Neutrophil (primary cell): ENCODE data around the gene ADAMTS2.

Experiments used
- H3K27ac ChIP-seq: fragments of 200-600 bp; sonication (generic); 2 replicates; pipeline ENCODE4 v1.5.1; 2016; ENCODE audit warnings: mild to moderate bottlenecking, moderate library complexity
- H3K27me3 ChIP-seq: fragments of 200-600 bp; sonication (generic); 2 replicates; pipeline ENCODE4 v1.6.0; 2016; ENCODE audit warnings: mild to moderate bottlenecking
- H3K36me3 ChIP-seq: fragments of 200-600 bp; sonication (generic); 2 replicates; pipeline ENCODE4 v1.5.1; 2017
- H3K4me1 ChIP-seq, 2 experiments: fragments of 200-600 bp in 1 of 2; sonication (generic) in 1 of 2; 1 replicate in 1 of 2; 2 replicates in 1 of 2; pipeline versions ENCODE4 v1.5.1 to v1.6.1; 2013 to 2016; ENCODE audit warnings: low read depth in 1 of 2, low read length in 1 of 2, mild to moderate bottlenecking in 1 of 2, moderate library complexity in 1 of 2; ENCODE audit not compliant: control insufficient read depth in 1 of 2, insufficient read depth in 1 of 2
- H3K4me3 ChIP-seq, 2 experiments: fragments of 200-600 bp in 1 of 2; sonication (generic) in 1 of 2; 1 replicate in 1 of 2; 2 replicates in 1 of 2; pipeline ENCODE4 v1.5.1; 2013 to 2016; ENCODE audit warnings: low read depth in 1 of 2, low read length in 1 of 2, mild to moderate bottlenecking in 1 of 2, moderate library complexity in 1 of 2
- H3K9me3 ChIP-seq: fragments of 200-600 bp; sonication (generic); 2 replicates; pipeline ENCODE4 v1.5.1; 2016
- CTCF ChIP-seq: fragments of 200-600 bp; sonication (generic); IDR thresholded peaks from 2 replicates; pipeline ENCODE4 v1.5.1; 2016; ENCODE audit warnings: antibody characterized with exemption

Gene ADAMTS2

GRCh38 chr5:179192891-179193470, 152.3 kb downstream of the ADAMTS2 start:
- Histone ChIP-seq H3K4me3 (no peak overlapping the region), H3K4me1 (no peaks in the 10 kb centered on the region), H3K27me3 (no peaks in the 10 kb centered on the region), H3K36me3 (no peaks in the 10 kb centered on the region), H3K27ac (no peak overlapping the region), H3K9me3 (no peaks in the 10 kb centered on the region)
- no peak for TF ChIP-seq CTCF

- TF ChIP-seq CTCF = no peak
- no peak overlapping the region for H3K27ac ChIP-seq
- no peaks in the 10 kb centered on the region for H3K4me1 ChIP-seq
- H3K4me3 ChIP-seq = no peak overlapping the region
- no peaks in the 10 kb centered on the region for H3K27me3 ChIP-seq
- no peaks in the 10 kb centered on the region for H3K36me3 ChIP-seq
- H3K9me3 ChIP-seq = no peaks in the 10 kb centered on the region
These were observed 152.9 kb downstream of the ADAMTS2 start for GRCh38 chr5:179192185-179192890.

- TF ChIP-seq CTCF = no peak
- H3K36me3 ChIP-seq = no peaks in the 10 kb centered on the region
- H3K27ac ChIP-seq = no peak overlapping the region
- H3K9me3 ChIP-seq = no peaks in the 10 kb centered on the region
- H3K27me3 ChIP-seq = no peaks in the 10 kb centered on the region
- H3K4me3 ChIP-seq = no peak overlapping the region
- H3K4me1 ChIP-seq = no peaks in the 10 kb centered on the region
These were observed 153.6 kb downstream of the ADAMTS2 start for GRCh38 chr5:179191506-179192184.

- Histone ChIP-seq H3K36me3 (no peaks in the 10 kb centered on the region), H3K9me3 (no peaks in the 10 kb centered on the region), H3K27me3 (no peaks in the 10 kb centered on the region), H3K27ac (no peak overlapping the region), H3K4me1 (no peaks in the 10 kb centered on the region), H3K4me3 (no peak overlapping the region)
- no peak for TF ChIP-seq CTCF
These were observed 154.3 kb downstream of the ADAMTS2 start for GRCh38 chr5:179190851-179191505.

GRCh38 chr5:179188636-179189035, 156.6 kb downstream of the ADAMTS2 start:
- H3K4me3 ChIP-seq = no peak overlapping the region
- TF ChIP-seq CTCF = no peak

More at GRCh38 chr5:179188636-179189035, 156.6 kb downstream of the ADAMTS2 start:
- Histone ChIP-seq H3K4me1 (no peaks in the 10 kb centered on the region), H3K27ac (no peak overlapping the region), H3K9me3 (no peaks in the 10 kb centered on the region), H3K27me3 (no peaks in the 10 kb centered on the region), H3K36me3 (no peaks in the 10 kb centered on the region)
